Activated CD8-positive, alpha-beta memory T cell treated with anti-CD3 and anti-CD28 coated beads, Interleukin-2, amount 50 U/mL, for 1 hour (primary cell): ENCODE results near the gene CCNYL1.
"Not testable (repeated sequence)": the region's sequence is repeated elsewhere in the genome, so short reads cannot be mapped to it uniquely, and the experiment has no call there.

ENCODE experiments used
- DNase-seq: peaks from one replicate; pipeline ENCODE4 v3.0.0-alpha.2; 2020; ENCODE audit errors: extremely low read depth

The CCNYL1 gene

DNA sequence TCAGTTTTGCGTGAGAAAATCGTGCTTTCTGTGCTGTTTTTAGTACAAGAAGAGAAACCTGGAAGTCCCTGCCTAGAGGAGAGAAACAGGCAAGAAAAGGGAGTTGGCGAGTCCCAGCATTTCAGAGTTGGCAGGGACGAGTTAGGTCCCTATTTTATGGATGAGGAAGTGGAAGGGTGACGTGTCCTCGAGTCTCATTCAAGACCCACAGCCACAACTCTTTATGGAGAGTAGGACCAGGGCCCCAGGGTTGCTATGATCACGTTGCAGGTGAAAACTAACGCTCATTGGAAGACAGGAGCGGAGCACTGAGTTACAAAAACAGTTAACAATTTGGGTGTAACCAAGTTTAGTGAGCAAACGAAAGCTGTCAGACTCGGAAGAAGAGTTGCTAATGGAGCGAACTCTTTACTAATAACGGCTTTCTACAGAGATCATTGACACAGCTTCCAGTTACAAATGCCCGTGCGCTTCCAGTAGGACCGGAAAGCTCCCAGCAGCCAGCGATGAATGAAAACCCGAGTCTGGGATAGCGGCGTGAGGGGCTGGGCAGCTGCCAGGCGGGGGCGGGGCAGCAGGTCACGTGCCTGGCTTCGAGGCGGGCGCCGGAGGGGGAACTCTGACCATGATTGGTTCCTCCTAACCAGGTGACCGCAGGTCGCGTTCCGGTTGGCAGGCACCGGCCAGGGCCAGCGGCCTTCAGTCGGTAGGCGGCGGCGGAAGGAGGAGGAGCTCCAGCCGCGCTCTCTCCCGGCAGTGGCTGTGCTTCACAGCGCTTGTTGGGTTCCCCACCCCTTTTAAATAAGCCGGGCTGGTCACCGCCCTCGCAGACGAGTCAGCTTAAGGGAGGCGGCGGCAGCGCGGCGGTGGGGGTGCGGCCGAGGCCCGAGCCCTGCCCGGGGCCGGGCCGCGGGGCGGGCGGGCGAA is at the start of gene CCNYL1:
CCNYL1 (plus strand) TSS at position 827 of the 927 bp plus-strand sequence. CDS start 257 bp downstream, outside the sequence.
- DNase-seq: peak; percentile 92

DNA sequence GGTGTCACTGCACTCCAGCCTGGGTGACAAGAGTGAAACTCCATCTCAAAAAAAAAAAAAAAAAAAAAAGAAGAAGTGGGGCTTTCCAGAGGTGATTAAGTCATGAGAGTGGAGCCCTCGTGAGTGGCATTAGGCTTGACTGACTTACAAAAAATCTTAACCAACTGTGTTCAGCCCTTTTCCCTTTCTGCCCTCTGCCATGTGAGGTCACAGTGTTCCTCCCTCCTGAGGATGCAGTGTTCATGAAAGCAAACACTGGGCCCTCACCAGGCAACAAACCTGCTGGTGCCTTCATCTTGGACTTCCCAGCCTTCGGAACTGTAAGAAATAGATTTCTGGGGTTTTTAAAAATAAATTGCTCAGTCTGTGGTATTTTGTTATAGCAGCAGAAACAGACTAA is 49.2 kb upstream of the CCNYL1 start:
- DNase-seq: no peak

DNA sequence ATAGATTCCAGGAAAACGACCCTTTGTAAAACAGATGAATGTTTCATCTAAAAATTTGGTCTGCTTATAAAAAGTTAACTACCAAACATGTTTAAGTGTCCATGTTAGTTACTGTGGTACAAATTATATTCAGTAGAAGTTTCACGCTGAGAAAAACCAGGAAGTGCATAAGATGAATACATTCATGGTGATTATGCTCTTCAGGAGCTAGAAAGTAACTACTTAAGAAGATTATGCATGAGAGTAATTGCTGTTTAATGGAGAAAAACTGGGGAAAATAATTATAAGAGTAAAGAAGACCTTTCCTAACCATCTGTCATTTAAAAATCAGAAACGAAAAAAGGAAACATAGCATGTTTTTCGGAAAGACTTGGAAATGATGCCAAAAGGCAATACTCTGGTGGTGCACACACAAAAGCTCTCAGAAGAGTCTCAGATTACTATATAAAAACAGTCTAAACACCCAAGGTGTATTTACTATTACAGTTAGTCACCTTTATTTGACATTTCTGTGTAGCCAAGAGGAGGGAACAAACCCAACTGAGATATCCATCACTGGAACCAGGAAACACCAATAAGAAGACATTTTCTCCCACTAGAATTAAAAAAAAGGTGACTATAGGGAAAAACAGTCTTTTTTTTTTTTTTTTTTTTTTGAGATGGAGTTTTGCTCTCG is 47.4 kb upstream of the CCNYL1 start:
- DNase-seq: no peak

DNA sequence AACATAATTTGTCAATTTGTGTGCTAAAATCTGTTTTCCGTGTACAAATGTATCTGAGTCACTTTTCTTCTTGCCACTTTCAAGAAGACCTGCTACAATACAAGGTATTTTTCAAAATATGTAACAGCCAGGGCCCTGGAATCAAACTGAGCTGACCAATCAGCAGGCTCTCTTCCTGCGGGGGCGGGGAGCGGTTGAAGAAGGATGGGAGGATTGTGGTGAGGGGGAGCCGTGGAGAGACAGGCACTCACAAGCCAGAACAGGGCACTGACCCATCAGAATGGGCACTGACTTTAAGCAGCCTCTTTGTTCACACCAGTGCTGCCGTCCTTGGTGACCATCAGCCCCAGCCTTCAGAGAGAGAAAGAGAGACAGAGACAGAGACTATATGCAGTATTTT is 40.6 kb upstream of the CCNYL1 start:
- DNase-seq: no peak

DNA sequence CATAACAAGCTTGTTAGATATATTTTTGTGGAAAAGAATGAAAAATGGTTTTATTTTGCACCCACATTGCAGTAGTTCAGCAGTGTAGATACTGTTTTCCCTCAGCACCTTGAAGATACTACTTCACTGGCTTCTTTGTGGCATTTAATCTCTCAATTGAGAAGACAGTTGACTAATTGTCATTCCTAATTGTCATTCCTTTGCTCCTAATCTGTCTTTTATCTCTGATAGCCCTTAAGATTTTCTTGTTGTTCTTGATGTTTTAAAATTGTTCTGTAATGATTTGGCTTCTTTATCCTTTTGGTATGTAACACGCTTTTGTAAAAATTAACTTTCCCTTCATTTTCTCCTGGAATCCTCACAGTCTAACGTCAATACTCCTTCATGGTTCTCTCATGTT is 38.0 kb upstream of the CCNYL1 start:
- no peak for DNase-seq

DNA sequence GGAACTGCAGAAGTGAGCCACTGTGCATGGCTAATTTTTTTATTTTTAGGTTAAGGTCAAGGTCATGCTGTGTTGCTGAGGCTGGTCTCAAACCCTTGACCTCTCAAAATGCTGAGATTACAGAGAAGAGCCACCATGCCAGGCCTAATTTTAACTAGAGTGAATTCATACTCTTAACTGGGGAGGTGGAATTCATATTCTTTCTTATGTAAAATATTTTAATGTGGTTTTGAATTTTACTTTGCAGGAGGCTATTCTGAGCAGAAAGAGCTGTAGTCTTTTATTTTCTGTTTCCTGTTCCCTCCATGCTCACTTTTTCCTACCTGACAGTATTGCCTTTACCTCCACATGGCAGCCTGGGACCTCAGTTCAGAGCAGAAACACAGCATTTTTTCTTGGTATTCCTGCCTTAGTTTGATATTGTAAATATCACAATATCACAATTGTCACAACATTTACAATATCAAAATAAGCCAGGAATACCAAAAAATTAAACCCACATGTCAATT is 37.1 kb upstream of the CCNYL1 start:
- no peak for DNase-seq

DNA sequence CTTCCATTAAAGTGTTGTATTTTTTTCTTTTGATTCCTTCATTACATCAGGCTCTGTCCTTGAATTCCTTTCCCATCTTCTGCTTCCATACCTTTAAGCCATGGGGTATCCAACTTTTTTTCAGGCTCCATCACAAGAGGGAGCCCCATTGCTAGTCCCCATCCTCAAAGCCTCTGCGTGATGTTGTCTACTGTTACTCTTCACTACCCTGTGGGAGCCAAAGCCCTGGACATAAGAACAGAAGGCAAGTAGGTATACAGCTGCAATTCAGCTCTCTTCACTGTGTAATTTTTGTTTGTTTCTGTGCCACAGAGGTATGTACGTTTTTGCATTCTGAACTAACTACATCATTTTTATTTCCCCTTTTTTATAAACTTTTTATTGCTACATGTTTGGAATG is 36.6 kb upstream of the CCNYL1 start:
- no peak for DNase-seq

DNA sequence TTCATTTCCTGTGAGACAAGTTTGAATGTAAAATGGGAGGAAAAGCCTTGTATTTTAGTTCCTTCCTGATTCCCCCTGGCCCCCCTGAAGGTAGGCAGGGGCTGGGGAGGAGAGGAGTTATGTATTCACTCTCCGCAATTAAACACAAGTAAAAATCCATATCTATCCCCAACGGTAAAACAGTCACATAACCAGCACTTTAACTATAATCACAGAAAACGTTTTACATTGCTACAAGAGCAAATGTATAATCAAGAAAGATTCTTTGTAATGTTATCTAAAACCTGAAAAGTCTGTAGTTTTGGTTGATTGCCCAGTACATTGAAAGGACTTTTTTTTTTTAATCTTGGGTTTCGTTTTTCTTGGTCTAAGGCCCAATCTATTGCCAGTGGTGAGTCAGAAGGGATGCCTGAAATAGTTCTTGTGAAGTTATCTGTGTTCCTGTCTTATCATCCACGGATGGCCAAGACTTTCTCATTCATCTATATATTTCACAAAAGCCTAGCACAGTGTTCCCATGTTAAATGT is 34.5 kb upstream of the CCNYL1 start:
- DNase-seq: no peak

DNA sequence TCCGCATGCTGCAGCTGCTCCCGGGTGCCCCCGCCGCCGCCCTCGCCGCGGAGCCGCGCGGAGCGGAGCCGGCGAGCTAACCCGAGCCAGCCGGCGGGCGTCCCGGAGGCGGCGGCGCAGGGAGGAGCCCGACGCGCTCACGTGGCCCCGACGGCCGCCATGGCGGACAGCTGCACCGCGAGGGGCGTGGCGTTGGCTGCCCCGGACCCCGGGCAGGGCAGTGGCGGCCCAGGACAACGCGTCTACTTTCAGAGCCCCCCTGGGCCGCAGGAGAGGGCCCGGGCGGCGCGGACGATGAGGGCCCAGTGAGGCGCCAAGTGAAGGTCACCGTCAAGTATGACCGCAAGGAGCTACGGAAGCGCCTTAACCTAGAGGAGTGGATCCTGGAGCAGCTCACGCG is 30.0 kb upstream of the CCNYL1 start:
- DNase-seq: no peak

DNA sequence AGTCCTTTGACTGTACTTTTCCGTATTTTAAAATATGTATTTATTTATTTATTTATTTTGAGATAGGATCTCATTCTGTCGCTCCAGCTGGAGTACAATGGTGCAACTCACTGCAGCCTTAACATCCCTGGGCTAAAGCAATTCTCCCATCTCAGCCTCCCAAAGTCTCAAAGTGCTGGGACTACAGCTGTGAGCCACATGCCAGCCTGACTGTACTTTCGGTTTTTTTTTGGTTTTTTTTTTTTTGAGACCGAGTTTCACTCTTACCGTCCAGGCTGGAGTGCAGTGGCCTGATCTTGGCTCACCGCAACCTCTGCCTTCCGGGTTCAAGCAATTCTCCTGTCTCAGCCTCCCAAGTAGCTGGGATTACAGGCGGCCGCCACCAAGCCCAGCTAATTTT is 28.9 kb upstream of the CCNYL1 start:
- DNase-seq: no peak

DNA sequence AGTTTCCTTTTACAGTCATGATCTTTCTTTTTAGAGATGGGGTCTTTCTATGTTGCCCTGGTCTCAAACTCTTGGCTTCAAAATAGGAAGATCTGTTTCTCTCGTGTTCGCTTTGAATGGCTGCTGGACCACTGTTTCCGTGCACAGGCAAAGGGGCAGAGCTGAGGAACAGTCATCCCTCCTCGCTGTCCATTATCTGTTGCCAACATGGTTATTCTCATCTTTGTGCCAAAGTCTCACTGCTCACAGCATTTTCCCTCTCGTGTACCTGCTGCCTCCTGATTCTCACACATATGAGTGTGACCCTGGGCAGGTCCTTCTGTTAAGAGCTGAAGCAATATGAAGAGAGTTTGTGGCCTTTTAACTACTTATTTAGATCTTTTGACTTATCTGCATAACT is 28.0 kb upstream of the CCNYL1 start:
- no peak for DNase-seq

DNA sequence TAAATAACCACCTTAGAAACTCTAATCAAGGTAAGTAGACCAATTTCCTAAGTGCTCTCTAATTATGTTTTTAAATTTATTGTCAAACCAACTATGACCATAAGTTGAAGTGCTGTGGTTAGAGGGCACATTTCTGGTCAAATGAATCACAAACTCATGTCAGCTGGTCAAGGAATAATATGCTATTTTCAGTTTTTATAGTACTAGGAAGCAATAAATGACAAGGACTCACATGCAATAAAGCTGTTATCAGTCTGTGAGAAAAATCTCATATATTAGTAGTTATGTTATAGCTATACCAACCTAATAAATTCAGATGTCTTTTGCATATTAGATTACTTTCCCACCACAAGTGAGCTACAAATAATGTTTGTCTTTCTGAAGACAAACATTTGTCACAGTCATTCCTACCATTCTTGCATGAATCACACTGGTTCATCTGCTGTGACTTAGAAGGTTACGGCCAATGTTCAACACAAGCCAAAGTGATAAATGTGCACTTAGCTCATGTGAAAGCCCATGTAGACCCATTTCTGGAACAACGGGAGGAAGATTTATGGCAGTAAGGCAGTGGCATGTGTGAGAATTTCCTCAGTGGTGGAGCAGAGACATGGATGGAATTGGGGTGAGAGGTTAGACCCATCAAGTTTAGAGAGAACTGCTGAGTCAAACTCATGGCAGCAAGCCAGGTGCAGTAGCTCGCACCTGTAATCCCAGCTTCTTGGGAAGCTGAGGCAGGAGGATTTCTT is 27.4 kb upstream of the CCNYL1 start:
- no peak for DNase-seq

DNA sequence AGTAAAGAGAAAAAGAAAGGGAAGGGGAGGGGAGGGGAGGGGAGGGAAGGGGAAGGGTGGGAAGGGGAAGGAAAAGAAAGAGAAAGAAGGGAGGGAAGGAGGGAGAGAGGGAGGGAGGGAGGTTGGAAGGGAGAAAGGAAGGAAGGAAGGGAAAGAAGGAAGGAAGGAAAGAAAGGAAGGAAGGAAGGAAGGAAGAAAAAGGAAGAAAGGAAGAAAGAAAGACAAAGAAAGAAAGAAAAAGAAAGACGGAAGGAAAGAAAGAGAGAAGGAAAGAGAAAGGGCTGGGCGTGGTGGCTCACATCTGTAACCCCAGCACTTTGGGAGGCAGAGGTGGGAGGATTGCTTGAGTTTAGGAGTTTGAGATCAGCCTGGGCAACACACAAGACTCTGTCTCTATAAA is 24.6 kb upstream of the CCNYL1 start:
- DNase-seq: no peak

DNA sequence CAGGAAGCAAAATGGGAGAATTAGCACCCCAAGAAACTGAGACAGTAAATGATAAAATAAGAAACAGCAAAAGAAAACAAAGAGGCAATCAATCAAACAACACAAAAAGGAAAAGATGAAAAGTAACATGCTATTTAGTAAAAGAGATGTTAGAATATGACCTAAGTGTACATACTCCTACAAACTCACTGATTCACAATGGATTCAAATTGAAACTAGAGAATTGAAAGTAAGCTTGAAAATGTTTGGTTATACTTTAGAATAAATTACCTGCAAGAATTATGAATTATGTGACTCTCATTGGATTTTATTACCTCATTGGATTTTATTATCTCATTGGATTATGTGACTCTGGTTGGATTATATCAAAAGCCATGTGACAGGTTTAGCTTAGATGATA is 22.8 kb upstream of the CCNYL1 start:
- DNase-seq: no peak

DNA sequence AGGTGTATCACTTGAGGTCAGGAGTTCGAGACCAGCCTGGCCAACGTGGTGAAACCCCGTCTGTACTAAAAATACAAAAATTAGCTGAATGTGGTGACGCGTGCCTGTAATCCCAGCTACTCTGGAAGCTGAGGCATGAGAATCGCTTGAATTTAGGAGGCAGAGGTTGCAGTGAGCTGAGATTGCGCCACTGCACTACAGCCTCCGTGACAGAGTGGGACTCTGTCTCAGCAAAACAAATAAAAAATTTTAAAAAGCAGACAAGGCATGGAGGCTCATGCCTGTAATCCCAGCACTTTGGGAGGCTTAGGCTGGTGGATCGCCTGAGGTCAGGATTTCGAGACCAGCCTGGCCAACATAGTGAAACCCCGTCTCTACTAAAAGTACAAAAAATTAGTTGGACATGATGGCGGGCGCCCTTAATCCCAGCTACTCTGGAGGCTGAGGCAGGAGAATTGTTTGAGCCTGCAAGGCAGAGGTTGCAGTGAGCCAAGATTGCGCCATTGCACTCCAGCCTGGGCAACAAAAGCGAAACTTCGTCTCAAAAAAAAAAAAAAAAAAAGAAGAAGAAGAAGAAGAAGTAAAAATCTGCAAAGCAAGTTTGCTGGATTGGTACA is 20.5 kb upstream of the CCNYL1 start:
- not testable (repeated sequence) for DNase-seq

DNA sequence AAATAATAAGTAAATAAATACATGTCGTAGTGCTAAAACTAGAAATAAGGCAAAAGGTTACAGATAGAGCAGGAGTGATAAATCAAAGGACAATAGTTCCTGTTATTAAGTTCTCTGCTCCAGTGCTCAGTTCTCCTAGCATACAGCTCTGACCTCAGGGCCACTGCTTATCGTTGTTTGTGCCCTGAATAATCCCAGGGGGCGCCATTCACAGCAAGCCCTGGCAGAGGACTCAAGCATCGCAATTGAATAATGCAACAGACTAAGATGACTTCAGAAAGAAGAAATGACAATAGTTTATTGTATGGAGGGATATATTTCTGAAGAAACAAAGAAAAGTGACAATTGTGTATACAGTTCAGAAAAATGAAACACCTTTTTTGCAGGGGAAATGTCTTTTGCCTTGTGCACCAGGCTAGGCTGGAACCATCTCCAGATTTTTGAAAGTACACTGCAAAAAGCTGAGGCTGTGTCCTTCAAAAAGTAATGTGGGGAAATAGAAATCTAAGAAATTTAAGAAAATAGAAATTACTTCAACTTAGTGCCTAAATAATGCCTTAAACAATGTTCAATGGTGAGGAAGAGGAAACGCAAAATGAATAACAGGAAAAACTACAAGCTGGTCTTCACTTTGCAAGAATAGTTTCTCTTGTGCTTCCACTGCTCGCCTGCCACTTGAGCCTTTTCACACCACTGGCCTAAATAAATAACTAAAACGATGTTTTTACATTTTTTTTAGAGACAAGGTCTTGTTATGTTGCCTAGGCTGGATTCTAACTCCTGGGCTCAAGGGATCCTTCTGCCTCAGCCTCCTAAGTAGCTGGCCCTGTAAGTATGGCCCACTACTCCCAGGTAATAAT is 19.0 kb upstream of the CCNYL1 start:
- DNase-seq: no peak

DNA sequence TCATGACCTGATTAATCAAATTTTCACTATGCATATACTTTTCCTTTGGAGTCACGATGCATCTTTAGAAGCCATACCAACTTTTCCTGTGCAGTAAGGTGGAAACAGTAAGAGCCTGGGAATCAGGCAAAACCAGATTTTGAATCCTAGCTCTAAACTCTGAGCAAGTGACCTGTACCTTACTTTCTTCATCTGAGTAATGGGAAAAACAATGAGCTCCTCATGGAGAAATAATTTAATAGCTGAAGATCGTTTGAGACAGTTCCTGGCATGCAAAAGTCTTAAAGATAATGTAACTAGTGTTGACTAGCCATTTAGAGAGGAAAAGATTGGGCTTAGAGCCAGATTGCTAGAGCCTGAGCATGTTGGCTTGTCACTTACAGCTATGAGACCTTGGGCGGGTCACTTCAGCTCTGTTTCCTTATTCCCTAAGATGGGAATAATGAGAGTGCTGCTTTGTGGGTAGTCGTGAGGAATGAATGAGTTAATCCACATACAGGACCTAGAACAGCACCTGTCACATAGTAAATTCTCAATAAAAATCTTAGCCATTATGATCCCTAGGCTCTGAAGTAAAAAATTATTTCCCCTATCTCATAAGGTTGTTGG is 17.7 kb upstream of the CCNYL1 start:
- DNase-seq: no peak

DNA sequence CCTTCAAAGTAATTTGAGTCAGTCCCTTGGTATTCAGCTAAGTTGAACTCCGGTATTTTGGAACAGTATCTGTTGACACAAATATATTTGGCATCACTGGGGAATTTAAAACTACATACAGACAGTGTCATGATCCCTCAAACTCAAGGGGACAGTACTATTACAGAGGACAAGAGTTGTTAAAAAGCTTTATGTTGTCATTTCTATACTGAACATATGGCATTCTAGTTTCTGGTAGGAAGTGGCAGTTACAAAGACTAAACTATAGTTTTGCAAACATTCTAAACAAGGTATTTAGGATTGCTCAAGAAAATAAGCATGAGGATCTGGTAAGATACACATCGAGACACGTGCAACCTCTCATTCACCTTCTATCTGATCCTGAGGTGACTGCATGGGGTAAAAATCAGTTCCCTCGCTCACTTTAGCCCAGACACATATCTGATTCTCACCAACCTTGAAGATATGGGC is 16.6 kb upstream of the CCNYL1 start:
- DNase-seq: no peak

DNA sequence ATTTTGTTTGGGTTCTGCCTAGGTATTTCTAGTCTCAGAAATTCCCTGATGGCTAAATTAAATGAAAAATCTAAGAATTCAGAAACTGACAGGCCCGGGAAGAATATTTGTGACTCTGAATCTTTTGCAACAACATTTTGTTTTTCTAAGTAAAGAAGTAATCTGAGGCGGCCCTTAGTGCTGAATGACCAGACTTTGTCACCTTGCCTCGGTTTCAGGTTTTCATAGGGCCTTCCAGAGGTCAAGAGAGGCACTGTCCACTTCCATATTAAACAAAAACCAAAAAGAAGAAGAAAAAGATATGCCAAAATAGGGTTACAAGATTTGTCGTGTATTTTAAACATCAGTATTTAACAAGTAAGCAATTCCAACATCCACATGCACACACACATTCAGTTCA is 16.1 kb upstream of the CCNYL1 start:
- no peak for DNase-seq

DNA sequence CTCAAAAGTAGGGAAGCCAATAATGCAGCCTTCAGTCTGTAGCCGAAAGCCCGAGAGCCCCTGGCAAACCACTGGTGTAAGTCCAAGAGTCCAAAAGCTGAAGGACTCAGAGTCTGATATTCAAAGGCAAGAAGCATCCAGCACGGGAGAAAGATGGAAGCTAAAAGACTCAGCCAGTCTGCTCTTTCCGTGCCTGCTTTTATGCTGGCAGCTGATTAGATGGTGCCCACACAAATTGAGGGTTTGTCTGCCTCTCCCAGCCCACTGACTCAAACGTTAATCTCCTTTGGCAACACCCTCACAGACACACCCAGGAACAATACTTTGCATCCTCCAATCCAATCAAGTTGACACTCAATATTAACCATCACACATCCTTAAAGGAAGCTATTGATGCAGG is 14.5 kb upstream of the CCNYL1 start:
- DNase-seq: not testable (repeated sequence)
